HG03139 (cell line): ENCODE measurements around the gene NUCB2.

ENCODE experiments used
- ATAC-seq: cut with Tn5 transposase; IDR thresholded peaks from one replicate; pipeline ENCODE4 v1.9.1; 2021; ENCODE audit not compliant: unreplicated experiment

NUCB2 gene

GRCh38 chr11:17379383-17380180, 103.0 kb downstream of the NUCB2 start:
- ATAC-seq, result no peak

- ATAC-seq, result no peak
Measured at GRCh38 chr11:17381156-17381555, 104.6 kb downstream of the NUCB2 start.
